NCI-H526 (cell line): ENCODE measurements around the gene NPHP3.
"Not testable (repeated sequence)": the region's sequence is repeated elsewhere in the genome, so short reads cannot be mapped to it uniquely, and the experiment has no call there.

Source experiments
- DNase-seq, 2 experiments: peaks; one replicate each; lab custom pipeline; 2025; lab: John Stamatoyannopoulos, UW

NPHP3 gene

GRCh38 chr3:132643366-132643765 lies 78.8 kb downstream of the NPHP3 start:
- no peak for DNase-seq

DNA sequence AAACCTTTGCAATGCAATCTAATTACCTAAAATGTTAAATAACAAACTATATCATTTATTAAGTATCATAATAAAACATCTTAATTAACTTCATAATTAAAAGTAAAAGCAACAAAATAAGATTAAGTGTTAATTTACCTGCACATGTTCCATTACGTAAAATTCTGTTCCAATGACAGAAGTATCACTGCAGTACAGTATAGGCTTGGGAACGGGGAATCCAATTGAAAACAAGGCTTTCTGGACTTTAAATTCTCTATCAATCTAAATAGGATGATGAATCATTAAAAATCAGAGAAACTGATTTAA lies 79.7 kb downstream of the NPHP3 start:
- no peak for DNase-seq

DNA sequence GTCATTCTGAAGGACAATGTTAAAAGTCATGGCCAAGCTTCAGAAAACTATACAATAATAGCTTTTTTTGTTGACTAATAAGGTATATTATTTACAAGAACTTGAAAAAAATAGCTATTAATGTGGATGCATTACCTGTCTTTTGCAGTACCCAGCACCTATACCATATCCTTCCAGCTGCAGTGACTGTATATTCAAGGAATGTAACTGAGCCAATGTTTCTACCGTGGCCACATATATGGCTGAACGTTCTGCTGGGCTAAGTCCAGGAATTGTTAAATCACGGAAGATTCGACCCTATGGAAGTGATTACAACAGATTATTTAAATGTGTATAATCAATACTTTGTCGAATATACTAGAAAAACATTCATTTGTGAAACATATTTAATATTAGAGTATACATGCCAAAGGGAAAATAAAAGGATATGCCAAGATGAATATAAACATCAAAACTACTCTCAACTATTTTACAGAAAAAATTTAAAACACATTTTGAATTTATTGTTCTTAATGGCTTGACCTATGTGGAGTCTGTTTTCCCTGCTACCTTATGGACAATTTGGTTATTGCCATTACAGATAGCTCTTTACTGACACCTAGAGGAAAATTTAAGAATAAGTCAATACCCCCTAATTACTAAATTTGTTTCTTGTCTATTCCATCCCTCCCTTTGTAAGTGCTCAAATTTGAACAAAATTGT lies 80.2 kb downstream of the NPHP3 start:
- peak; percentile 4 to 66 for DNase-seq

DNA sequence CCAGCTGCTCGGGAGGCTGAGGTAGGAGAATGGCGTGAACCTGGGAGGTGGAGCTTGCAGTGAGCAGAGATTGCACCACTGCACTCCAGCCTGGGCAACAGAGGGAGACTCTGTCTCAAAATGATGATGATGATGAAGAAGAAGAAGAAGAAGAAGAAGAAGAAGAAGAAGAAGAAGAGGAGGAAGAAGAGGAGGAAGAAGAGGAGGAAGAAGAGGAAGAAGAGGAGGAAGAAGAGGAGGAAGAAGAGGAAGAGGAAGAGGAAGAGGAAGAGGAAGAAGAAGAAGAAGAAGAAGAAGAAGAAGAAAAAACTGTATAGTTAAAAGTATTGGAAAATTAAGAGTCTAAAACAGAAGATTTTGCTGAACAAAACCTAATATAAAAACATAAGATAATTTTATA lies 80.8 kb downstream of the NPHP3 start:
- not testable (repeated sequence) for DNase-seq

GRCh38 chr3:132638706-132639105 lies 83.5 kb downstream of the NPHP3 start:
- DNase-seq, result no peak

DNA sequence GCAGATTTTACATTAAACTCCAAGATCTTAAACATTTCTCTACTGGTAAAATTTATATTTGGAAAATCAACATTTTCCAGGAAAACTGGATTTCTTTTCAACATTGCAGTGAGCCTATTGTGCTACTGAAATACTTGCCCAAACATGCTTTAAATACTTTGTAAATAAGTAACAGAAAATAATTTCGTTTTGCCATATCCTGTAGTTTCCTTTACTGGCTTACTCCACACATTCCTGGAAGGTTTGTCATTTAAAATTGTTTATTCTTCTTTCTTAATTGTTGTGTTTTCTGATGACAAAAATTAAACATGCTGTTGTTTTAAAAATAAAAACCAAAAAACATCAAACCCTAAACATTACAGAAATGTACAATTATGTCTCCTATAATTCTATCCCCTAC lies 84.6 kb downstream of the NPHP3 start:
- no peak for DNase-seq

GRCh38 chr3:132635052-132635451 lies 87.2 kb downstream of the NPHP3 start:
- no peak for DNase-seq
